HG03378 (cell line): ENCODE data around the gene ZNF366.

ENCODE experiments used
- ATAC-seq: cut with Tn5 transposase; IDR thresholded peaks from one replicate; pipeline ENCODE4 v1.9.1; 2021; ENCODE audit warnings: mild to moderate bottlenecking, moderate library complexity; ENCODE audit not compliant: unreplicated experiment

ZNF366 gene

DNA sequence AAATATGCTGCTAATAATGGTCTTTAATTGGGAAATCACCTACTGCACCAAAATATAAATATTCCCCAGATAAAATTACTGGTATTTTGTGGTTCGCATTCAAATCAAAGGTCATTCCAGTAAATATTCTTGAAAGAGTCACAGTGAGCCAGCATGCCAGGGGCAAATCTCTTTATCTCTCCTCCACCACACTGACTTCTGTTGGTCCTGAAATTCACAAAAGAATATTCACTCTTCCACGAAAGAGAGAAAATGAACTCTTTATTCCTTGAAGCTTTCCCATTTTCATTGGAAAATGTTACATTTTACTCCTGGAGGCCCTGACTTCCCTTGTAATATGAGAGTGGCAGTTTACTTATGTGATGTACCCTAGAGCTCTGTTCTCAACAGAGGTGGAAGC lies 39.7 kb downstream of the ZNF366 start:
- ATAC-seq = no peak

- ATAC-seq = peak; percentile 78
These were observed 41.3 kb downstream of the ZNF366 start for GRCh38 chr5:72465601-72466563.

GRCh38 chr5:72465066-72465465 lies 42.1 kb downstream of the ZNF366 start:
- no peak for ATAC-seq

- no peak for ATAC-seq
These were observed 43.1 kb downstream of the ZNF366 start for GRCh38 chr5:72464071-72464470.

DNA sequence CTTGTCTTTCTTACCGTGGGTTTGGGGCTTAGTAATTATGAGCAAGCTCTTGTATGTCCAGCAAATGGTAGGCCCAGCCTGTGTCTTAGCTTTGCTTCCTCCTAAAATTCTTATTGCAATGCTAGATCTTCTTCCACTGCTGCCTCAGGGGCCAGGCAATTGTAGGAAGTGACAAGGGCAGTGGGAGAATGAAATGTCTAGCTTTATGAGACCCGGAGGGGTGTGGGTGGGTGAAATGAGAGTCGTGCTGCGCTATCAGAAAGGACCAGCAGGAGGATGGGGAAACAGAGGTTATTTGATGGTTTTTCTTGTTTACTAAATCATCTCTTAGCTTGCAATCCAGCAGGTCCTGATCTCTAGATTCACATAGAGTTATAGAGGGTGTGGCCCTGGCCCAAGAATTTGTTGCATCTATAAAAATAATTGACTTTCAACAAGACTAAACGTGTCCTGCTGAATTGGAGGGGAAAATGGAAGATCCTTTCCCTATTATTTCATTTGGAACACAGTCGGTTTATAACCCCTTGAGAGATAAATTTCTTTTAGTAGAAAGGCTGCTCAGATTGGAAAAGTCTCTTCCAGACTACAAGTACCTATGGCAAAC lies 43.7 kb downstream of the ZNF366 start:
- ATAC-seq = no peak

DNA sequence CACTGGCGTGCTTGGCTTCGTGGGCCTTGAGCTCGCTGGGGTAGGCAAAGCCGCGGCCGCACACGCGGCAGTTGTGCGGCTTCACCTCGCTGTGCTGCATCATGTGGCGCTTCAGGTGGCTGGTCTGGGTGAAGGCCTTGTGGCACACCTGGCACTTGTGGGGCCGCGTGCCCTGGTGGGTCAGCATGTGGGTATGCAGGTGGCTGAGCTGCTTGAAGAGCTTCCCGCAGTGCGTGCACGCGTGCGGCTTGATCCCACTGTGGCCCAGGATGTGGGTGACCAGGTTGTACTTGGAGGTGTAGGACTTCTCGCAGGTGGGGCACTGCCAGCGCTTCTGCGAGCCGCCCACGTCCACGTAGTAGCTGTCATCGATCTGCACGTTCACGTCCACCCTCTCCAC lies 46.8 kb downstream of the ZNF366 start:
- no peak for ATAC-seq

GRCh38 chr5:72459913-72460312 lies 47.3 kb downstream of the ZNF366 start:
- ATAC-seq = no peak

- ATAC-seq = no peak
These were observed 48.0 kb downstream of the ZNF366 start for GRCh38 chr5:72459089-72459661.

- ATAC-seq = no peak
These were observed 48.8 kb downstream of the ZNF366 start for GRCh38 chr5:72458407-72458806.

- ATAC-seq = no peak
These were observed 49.7 kb downstream of the ZNF366 start for GRCh38 chr5:72457491-72457890.

GRCh38 chr5:72456391-72457074 lies 50.7 kb downstream of the ZNF366 start:
- no peak for ATAC-seq

DNA sequence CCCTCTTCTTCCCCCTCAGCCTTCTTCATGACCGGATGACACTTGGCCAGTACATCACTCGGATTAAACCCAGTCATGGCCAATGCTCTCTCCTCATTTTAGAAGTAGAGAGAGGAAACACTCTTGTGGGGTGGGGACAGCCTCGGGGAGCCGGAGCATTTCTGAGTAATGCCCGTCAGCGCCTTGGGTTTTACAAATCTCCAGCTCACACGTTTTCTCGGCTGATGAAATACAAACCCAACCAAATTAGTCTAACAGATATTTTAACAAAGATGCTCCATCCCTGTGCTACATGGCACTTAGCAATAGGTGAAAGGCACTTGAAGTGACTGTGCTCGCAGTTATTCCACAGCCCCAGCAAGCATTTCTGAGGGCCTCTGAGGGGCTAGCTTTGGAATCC lies 51.7 kb downstream of the ZNF366 start:
- ATAC-seq = no peak

DNA sequence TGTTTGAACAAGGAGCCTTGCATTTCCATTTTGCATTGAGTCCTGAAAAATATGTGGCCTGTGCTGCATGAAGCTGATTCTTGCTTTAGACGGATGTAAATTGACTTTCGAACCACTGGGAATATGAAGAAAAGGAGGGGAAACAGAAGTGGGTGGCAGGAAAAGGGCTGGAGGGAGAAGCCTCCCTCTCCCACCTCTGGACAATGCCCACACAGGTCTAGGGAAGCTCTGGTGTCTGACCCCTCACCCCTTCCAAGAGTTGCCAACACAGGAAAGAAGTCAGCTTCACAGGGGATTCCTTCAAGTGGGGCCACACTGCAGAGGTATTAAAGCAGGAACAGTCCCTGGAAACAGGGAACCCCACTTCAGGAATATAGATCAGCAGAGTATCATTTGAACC lies 52.2 kb downstream of the ZNF366 start:
- ATAC-seq = no peak

DNA sequence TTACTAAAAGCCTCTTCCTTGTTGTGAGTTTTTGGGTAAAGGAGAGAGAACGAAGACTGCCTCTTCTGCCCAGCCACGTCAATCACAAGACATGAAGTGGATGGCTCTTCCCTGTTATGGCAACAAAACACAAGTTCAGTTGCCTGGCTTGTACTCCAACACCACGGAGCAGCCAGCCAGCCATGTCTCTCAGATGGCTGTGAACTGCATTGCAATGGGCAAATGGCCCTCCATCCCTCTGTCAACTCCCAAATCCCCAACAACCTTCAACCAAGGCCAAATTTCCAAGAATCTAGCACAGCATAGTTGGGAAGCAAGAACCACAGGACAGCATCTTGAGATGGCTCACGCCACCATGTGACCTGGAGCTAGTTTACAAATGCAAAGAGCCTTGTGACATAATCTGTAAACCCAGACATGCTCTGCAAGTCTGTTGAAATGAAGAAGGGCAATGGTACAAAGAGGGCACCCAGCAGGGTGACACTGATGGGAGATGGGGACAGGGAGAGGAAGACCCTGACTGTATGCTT lies 53.9 kb downstream of the ZNF366 start:
- ATAC-seq = no peak

DNA sequence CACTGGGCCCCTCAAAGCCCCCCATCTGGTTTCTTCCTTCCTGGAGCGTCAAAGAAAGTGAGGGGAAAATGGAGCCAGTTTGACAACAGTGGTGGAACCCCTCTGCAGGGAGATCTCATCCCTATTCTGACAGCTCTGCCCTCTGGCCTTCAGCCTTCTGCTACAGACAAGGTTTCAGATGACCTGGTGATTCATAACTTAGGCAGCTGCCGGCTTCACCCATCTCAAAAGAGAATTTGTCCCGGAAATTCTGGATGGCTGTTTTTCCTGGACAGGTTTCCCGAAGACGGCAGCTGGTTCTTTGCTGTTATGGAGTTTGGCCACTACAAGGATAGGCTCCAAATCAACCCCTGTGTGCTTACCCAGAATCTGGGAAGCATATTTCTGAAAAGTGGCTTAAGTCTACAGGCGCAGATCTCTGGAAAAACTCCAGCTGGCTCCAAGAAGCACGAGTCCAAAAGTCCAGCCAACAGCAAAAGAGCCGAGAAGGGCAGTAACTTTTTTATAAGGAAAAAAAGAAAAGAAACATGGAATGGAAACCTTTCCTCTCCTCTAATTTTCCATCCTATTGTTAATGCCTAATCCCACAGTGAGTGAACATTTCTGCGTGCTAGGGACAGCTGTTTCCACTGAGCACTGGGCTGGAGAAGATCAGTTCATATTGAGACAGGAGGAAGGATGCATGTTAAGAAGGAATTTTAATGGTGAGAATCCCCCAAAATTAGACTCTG lies 54.5 kb downstream of the ZNF366 start:
- no peak for ATAC-seq

DNA sequence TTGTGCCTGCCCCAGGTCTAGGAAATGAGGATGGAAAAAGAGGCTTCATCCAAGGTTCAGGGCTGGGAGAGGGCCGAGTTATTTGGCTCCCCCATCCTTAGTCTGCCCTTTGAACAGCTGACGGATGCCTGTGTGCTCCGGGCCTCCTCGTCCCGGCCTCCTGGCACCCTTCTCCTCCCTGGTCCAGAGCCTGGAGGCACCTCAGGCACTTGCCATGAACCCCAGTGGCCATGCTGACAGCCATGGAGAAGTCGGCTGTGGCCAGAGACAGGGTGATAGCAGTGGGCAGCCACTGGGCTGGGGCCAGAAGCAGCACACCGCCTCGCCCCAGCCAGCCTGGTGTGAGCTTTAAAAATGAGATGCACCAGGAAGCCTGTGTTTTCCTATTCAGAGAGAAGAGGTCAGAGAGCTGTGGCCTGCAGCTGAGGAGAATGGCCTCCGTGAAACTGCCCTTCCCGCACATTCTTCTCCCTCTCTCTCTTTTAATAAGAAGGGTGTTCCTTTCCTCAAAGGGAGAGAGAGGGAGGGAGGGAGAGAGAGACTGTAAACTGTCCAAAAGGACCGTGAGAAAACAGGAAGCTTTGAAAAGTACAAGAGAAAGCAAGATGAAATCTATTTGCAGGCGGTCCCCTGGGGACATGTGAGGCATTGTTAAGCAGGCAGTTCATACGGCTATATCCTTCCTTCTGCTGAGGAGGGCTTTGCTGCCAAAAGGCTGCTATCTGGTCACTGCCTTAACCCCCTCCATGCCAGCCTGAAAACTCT lies 55.3 kb downstream of the ZNF366 start:
- ATAC-seq = peak; percentile 83

- ATAC-seq = no peak
These were observed 58.8 kb downstream of the ZNF366 start for GRCh38 chr5:72448368-72448767.

- no peak for ATAC-seq
These were observed 59.5 kb downstream of the ZNF366 start for GRCh38 chr5:72447751-72448150.

- no peak for ATAC-seq
These were observed 61.2 kb downstream of the ZNF366 start for GRCh38 chr5:72445969-72446368.

DNA sequence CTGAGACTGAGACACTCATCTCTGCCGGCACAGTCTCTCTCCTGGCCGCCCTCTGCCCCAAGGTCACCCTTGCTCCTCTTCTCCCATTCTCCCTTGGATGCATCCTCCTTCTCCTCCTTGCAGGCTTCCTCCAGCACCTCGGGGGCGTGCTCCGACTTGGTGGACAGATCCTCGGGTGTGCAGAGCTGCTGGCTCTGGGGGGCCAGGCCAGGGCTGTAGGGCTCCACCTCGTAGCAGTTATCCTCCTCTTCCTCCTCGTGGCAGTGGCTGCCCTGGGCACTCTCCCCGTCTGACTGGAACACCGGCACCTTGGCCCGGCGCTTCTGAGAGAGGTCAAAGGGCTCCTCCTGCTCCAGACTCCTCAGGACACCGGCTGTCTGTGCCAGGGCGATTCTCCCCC lies 63.3 kb downstream of the ZNF366 start:
- no peak for ATAC-seq
